ENCODE results near the gene FSIP1. TPM values are rescaled to one million over a fixed set of nuclear protein-coding genes. Genes with fewer than 3 reads are reported as not detected.

The FSIP1 gene
- total and polyA plus RNA-seq, 7 donors: 0.04 to 2.4 (median 0.63) TPM; not detected in 1

- no peak overlapping the region for H3K27ac ChIP-seq
- intact Hi-C loops (cut with DNase I): no loop called here
- H3K4me3 ChIP-seq: no peak overlapping the region
- no peaks in the 10 kb centered on the region for H3K9me3 ChIP-seq
- H3K27me3 ChIP-seq (ENCODE audit: insufficient read depth in 3 of 3, low read length in 2 of 3): no peaks in the 10 kb centered on the region
- H3K36me3 ChIP-seq (ENCODE audit: insufficient read depth in 1 of 2, low read depth in 1 of 2): no peaks in the 10 kb centered on the region
- DNase-seq: no peak
- 94 to 100% (median 96%) methylated on average over 2 of the region's 2 CpGs for WGBS, 3 donors
- TF ChIP-seq CTCF (IDR thresholded peaks at IDR 0.05): no peak
- H3K4me1 ChIP-seq: no peaks in the 10 kb centered on the region
- ATAC-seq: no peak
Observed at GRCh38 chr15:39565851-39566250, 216.8 kb downstream of the FSIP1 start.

GRCh38 chr15:39564972-39565665 is 217.5 kb downstream of the FSIP1 start:
- Histone ChIP-seq H3K36me3 (ENCODE audit: insufficient read depth in 1 of 2, low read depth in 1 of 2) (no peaks in the 10 kb centered on the region), H3K4me1 (no peaks in the 10 kb centered on the region), H3K27me3 (ENCODE audit: insufficient read depth in 3 of 3, low read length in 2 of 3) (no peaks in the 10 kb centered on the region), H3K9me3 (no peaks in the 10 kb centered on the region), H3K4me3 (no peak overlapping the region), H3K27ac (no peak overlapping the region)
- TF ChIP-seq CTCF (IDR thresholded peaks at IDR 0.05): no peak
- peak in 2 of 4 donors; percentile 68 to 69 for ATAC-seq
- intact Hi-C loops (cut with DNase I): no loop called here
- no peak for DNase-seq
- WGBS, 3 donors: 36 to 44% (median 39%) methylated on average over 4 of the region's 4 CpGs

- H3K27ac ChIP-seq: no peak overlapping the region
Observed at GRCh38 chr15:39558421-39558820, 224.2 kb downstream of the FSIP1 start.

GRCh38 chr15:39556461-39556860 is 226.2 kb downstream of the FSIP1 start:
- no peaks in the 10 kb centered on the region for H3K27me3 ChIP-seq (ENCODE audit: insufficient read depth in 3 of 3, low read length in 2 of 3)
- intact Hi-C loops (cut with DNase I): no loop called here
- no peak overlapping the region for H3K27ac ChIP-seq
- no peak for ATAC-seq
- no peak overlapping the region for H3K4me3 ChIP-seq
- 64 to 74% (median 65%) methylated on average over 7 of the region's 7 CpGs for WGBS, 3 donors
- H3K4me1 ChIP-seq: no peaks in the 10 kb centered on the region
- no peak for TF ChIP-seq CTCF (IDR thresholded peaks at IDR 0.05)
- no peaks in the 10 kb centered on the region for H3K9me3 ChIP-seq
- DNase-seq: no peak
- no peaks in the 10 kb centered on the region for H3K36me3 ChIP-seq (ENCODE audit: insufficient read depth in 1 of 2, low read depth in 1 of 2)

More at GRCh38 chr15:39558421-39558820, 224.2 kb downstream of the FSIP1 start:
- no peak for DNase-seq
- H3K4me1 ChIP-seq: no peaks in the 10 kb centered on the region
- peak in 3 of 4 donors; percentile 33 to 68 (median 64) for ATAC-seq
- intact Hi-C loops (cut with DNase I): no loop called here
- no peaks in the 10 kb centered on the region for H3K9me3 ChIP-seq
- no peaks in the 10 kb centered on the region for H3K27me3 ChIP-seq (ENCODE audit: insufficient read depth in 3 of 3, low read length in 2 of 3)
- no peak overlapping the region for H3K4me3 ChIP-seq
- no peaks in the 10 kb centered on the region for H3K36me3 ChIP-seq (ENCODE audit: insufficient read depth in 1 of 2, low read depth in 1 of 2)
- WGBS, 3 donors: 41 to 47% (median 47%) methylated on average over 3 of the region's 3 CpGs
- TF ChIP-seq CTCF (IDR thresholded peaks at IDR 0.05): no peak

GRCh38 chr15:39555885-39556284 is 226.8 kb downstream of the FSIP1 start:
- WGBS, 3 donors: 83 to 86% (median 85%) methylated on average over 4 of the region's 4 CpGs
- H3K4me1 ChIP-seq: no peaks in the 10 kb centered on the region
- no peak overlapping the region for H3K4me3 ChIP-seq
- TF ChIP-seq CTCF (IDR thresholded peaks at IDR 0.05): no peak
- no peaks in the 10 kb centered on the region for H3K27me3 ChIP-seq (ENCODE audit: insufficient read depth in 3 of 3, low read length in 2 of 3)
- H3K9me3 ChIP-seq: no peaks in the 10 kb centered on the region
- ATAC-seq (no peak), DNase-seq (no peak)
- no peaks in the 10 kb centered on the region for H3K36me3 ChIP-seq (ENCODE audit: insufficient read depth in 1 of 2, low read depth in 1 of 2)
- no peak overlapping the region for H3K27ac ChIP-seq
- intact Hi-C loops (cut with DNase I): no loop called here

Measured in psoas muscle (tissue), 8 donors.